Liver (tissue), 3 donors: ENCODE data around the gene PCDH9.

Experiments used
- EGR1 ChIP-seq, 2 donors: IDR thresholded peaks; 2 replicates each; pipeline ENCODE4 v1.6.1; 2016 to 2018; ENCODE audit warnings: antibody characterized with exemption in 2 of 2, low read depth in 2 of 2
- GABPA ChIP-seq, 2 donors: IDR thresholded peaks in 1 of 2; conservative IDR thresholded peaks in 1 of 2; 2 replicates each; pipeline ENCODE4 v1.6.1; 2016; ENCODE audit warnings: antibody characterized with exemption in 2 of 2, mild to moderate bottlenecking in 1 of 2, moderate library complexity in 1 of 2
- HNF4A ChIP-seq, 2 donors: conservative IDR thresholded peaks; 2 replicates each; pipeline ENCODE4 v1.6.1; 2016; ENCODE audit warnings: antibody characterized with exemption in 2 of 2, mild to moderate bottlenecking in 2 of 2
- JUND ChIP-seq, 2 donors: IDR thresholded peaks; 2 replicates each; pipeline ENCODE4 v1.6.1; 2016; ENCODE audit warnings: antibody characterized with exemption in 2 of 2
- MAX ChIP-seq: IDR thresholded peaks from 2 replicates; pipeline ENCODE4 v1.6.1; 2016; ENCODE audit warnings: antibody characterized with exemption
- RAD21 ChIP-seq, 2 donors: IDR thresholded peaks; 2 replicates each; pipeline ENCODE4 v1.6.1; 2016; ENCODE audit warnings: antibody characterized with exemption in 2 of 2, mild to moderate bottlenecking in 2 of 2
- SP1 ChIP-seq: IDR thresholded peaks from 2 replicates; pipeline ENCODE4 v1.6.1; 2018; ENCODE audit warnings: antibody characterized with exemption, mild to moderate bottlenecking
- TAF1 ChIP-seq: conservative IDR thresholded peaks from 2 replicates; pipeline ENCODE4 v1.6.1; 2016; ENCODE audit warnings: antibody characterized with exemption, mild to moderate bottlenecking
- YY1 ChIP-seq: IDR thresholded peaks from 2 replicates; pipeline ENCODE4 v1.6.1; 2016; ENCODE audit warnings: antibody characterized with exemption, mild to moderate bottlenecking
- TF ChIP-seq, protein P1 (sequence below): fragments of 150-350 bp; IDR thresholded peaks from 2 replicates; pipeline ENCODE4 v1.5.1; 2017; ENCODE audit warnings: improper control_type of control experiment, low read depth, low read length; ENCODE audit not compliant: missing input control
- TF ChIP-seq, protein P2 (sequence below): IDR thresholded peaks from 2 replicates; pipeline ENCODE4 v1.6.1; 2016; ENCODE audit warnings: antibody characterized with exemption, mild to moderate bottlenecking
- donor health status: healthy.
- donor health status: healthy.

GRCh38 chr13:67094078-67094477, 136.1 kb downstream of the PCDH9 start:
- TF ChIP-seq RAD21 (IDR thresholded peaks at IDR 0.05), result no peak
- no peak for TF ChIP-seq JUND (IDR thresholded peaks at IDR 0.05)
- TF ChIP-seq TAF1, result no peak
- TF ChIP-seq, protein P1, sequence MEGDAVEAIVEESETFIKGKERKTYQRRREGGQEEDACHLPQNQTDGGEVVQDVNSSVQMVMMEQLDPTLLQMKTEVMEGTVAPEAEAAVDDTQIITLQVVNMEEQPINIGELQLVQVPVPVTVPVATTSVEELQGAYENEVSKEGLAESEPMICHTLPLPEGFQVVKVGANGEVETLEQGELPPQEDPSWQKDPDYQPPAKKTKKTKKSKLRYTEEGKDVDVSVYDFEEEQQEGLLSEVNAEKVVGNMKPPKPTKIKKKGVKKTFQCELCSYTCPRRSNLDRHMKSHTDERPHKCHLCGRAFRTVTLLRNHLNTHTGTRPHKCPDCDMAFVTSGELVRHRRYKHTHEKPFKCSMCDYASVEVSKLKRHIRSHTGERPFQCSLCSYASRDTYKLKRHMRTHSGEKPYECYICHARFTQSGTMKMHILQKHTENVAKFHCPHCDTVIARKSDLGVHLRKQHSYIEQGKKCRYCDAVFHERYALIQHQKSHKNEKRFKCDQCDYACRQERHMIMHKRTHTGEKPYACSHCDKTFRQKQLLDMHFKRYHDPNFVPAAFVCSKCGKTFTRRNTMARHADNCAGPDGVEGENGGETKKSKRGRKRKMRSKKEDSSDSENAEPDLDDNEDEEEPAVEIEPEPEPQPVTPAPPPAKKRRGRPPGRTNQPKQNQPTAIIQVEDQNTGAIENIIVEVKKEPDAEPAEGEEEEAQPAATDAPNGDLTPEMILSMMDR, result no peak
- no peak for TF ChIP-seq SP1
- TF ChIP-seq GABPA (IDR thresholded peaks at IDR 0.05 in 1 of 2, conservative IDR thresholded peaks at IDR 0.05 in 1 of 2), result no peak
- TF ChIP-seq HNF4A (conservative IDR thresholded peaks at IDR 0.05), result no peak
- TF ChIP-seq YY1, result no peak
- TF ChIP-seq, protein P2, sequence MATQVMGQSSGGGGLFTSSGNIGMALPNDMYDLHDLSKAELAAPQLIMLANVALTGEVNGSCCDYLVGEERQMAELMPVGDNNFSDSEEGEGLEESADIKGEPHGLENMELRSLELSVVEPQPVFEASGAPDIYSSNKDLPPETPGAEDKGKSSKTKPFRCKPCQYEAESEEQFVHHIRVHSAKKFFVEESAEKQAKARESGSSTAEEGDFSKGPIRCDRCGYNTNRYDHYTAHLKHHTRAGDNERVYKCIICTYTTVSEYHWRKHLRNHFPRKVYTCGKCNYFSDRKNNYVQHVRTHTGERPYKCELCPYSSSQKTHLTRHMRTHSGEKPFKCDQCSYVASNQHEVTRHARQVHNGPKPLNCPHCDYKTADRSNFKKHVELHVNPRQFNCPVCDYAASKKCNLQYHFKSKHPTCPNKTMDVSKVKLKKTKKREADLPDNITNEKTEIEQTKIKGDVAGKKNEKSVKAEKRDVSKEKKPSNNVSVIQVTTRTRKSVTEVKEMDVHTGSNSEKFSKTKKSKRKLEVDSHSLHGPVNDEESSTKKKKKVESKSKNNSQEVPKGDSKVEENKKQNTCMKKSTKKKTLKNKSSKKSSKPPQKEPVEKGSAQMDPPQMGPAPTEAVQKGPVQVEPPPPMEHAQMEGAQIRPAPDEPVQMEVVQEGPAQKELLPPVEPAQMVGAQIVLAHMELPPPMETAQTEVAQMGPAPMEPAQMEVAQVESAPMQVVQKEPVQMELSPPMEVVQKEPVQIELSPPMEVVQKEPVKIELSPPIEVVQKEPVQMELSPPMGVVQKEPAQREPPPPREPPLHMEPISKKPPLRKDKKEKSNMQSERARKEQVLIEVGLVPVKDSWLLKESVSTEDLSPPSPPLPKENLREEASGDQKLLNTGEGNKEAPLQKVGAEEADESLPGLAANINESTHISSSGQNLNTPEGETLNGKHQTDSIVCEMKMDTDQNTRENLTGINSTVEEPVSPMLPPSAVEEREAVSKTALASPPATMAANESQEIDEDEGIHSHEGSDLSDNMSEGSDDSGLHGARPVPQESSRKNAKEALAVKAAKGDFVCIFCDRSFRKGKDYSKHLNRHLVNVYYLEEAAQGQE, result no peak
- TF ChIP-seq EGR1 (IDR thresholded peaks at IDR 0.05; ENCODE audit: low read depth in 2 of 2), result no peak
- TF ChIP-seq MAX, result no peak
